ENCODE measurements around the gene LPCAT3.
A peak's percentile ranks its signal among the peaks of the same experiment; 100 is the strongest.

The LPCAT3 gene

DNA sequence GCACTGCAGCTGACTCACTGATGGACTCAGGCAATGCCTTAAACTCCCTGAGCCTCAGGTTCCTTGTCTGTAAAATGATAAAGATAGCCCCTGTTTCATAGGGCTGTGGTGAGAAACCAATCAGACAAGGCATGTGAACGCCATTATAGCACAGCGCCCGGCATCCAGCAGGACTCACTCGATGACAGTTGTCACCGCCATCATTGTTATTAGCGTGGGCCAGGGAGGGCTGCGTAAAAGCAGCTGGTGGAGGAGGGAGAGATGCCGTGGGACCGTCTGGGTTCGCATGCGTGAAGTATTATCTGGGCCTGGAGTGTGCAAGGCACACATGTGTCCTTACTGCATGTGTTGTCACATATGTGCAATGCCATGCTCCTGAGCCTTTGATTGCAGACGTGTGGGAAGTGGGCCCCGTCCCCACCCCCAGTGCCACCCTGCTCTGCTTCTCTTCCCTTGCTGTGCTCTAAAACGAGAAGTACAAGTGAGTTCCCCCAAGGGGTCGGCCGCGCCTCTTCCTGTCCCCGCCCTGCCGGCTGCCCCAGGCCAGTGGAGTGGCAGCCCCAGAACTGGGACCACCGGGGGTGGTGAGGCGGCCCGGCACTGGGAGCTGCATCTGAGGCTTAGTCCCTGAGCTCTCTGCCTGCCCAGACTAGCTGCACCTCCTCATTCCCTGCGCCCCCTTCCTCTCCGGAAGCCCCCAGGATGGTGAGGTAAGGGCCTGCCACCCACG lies 67.3 kb downstream of the LPCAT3 start, which contains the start of gene PTPN6:
PTPN6 (plus strand) TSS at position 546 of the 730 bp plus-strand sequence; CDS start at position 703, 157 bp downstream.
- no peak for DNase-seq

DNA sequence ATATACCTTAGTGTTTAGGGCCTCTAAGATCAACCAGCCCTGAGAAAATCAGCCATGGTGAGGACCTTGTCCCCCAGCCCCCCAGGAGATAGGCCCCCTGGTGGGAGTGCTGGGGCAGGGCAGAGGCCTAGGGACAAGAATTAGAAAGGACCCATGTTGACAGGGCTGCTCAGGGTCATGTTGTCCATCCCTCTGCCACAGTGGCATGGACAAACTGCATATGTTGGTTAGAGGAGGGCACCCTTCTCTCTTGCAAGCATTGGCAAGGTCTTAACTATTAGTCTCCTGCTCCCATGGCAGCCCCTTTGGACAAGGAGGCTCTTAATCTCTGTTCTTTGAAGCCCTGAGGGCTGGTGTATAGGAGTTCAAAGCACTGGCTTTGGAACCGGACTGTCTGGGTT lies 67.9 kb downstream of the LPCAT3 start:
- DNase-seq: no peak

DNA sequence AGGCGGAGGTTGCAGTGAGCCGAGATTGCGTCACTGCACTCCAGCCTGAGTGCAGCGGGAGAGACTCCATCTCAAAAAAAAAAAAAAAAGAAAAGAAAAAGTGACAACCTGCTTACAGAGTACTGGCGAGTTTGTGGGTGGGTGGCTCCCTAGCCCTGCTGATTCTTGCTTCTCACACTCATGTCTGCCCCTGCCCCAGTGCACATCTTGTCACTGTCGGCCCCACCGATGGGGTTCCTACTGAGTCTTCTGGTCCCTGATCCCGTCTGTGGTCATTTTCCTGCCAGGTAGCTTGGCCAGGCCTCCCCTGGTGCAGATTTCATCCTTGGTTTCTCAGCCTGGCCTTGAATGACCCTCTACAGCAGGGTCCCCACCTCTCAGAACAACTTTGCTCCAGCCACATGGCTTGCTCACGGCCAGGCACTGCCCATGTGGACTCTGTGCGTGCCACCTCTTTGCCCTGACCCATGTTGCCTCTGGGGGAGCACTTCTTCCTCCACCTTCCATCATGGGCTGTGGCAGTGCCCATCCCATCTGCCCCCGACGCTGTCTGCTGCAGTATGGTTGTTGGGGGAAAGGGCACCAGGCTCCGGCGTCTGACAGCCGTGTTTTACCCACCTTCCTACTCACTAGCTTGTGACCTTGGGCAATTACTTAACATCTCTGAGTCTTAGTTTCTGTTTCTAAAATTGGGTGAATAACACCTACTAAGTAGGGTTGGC lies 69.2 kb downstream of the LPCAT3 start:
- no peak for DNase-seq

DNA sequence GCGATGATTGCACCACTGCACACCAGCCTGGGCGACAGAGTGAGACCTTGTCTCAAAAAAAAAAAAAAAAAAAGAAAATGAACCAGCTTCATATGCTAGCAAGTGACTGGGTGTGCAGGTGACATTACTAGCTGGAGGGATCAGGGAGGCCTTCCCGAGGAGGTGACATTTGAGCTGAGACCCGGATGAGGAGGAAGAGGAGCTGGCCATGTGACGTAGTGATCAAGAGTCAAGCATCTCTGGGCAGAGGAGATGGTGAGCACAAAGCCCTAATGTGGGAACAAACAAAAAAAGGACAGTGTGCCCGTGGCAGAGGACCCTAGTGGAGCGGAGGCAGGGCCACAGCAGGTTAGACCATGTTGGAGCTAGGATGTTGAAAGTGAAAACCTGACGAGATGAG lies 70.7 kb downstream of the LPCAT3 start:
- DNase-seq: no peak

DNA sequence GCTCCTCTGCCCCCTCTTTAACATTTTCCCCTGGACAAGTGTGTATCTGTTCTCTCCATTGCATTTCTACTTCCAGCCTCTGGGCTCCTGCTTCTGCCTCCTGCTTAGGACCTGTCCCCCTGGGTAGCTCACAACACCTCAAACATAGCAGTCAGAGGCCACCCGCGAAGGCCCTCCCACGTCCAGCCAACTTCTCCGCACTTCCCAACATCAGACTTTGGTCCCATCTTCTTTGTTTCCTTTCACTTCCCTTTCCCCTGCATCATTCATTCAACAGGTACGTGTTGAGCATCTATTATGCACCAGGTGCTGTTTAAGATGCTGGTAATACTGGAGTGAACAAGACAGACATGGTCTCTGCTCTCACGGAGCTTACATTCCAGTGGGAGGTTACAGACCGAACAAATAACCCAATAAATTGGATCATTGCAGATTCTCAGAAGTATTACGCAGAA lies 71.3 kb downstream of the LPCAT3 start:
- no peak for DNase-seq

DNA sequence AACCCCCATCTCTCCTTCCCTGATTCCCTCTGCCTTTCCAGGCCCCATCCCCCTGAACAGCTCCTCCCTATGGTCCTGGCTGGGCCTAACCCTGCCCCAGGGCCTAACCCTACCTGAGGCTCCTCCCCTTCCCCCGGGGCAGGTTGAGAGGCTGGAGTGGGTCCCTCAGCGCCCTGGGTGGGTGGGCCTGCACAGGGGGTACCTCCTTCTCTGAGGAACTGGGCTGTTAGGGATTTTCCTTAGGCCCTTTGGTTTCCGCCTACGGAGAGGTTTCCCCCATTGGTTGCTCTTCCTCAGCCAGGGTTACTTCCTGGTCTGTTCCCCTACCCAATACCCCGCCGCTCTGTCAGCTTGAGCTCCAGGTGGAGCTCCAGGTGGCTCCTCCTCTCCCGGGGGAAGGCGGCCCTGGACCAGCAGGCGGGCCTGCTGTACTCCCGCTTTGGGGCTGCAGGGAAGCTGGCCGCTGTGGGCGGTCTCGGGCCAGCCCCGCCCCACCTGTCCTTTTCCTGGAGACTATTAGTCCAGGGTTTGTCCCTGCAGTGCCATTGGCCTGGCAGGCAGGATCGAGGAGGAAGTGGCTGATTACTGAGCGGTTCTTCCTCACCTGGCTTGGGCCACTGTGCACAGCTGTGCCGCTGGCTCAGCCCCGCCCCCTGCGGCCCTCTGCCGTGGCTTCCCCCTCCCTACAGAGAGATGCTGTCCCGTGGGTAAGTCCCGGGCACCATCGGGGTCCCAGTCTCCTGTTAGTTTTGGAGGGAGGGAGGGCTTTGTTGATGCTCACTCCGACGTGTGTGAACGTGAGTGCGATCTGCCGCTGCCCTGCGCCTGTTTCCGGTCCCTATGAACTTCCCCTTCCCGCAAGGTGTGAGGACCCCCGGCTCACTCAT lies 72.0 kb downstream of the LPCAT3 start:
- DNase-seq: peak; percentile 25

DNA sequence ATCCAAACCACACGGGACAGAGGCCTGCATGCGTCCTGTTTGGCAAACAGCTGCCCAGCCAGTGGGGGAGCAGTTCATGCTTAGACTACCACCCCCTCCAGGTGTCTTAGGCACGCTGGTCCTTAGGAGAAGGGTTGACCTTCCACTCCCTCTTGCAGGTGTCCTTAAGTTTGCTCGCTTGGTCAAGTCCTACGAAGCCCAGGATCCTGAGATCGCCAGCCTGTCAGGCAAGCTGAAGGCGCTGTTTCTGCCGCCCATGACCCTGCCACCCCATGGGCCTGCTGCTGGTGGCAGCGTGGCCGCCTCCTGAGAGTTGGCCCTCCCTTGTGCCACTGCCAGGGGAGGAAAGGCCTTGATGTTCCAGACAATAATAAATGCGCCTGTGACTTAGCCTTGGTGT lies 72.7 kb downstream of the LPCAT3 start:
- DNase-seq: no peak

DNA sequence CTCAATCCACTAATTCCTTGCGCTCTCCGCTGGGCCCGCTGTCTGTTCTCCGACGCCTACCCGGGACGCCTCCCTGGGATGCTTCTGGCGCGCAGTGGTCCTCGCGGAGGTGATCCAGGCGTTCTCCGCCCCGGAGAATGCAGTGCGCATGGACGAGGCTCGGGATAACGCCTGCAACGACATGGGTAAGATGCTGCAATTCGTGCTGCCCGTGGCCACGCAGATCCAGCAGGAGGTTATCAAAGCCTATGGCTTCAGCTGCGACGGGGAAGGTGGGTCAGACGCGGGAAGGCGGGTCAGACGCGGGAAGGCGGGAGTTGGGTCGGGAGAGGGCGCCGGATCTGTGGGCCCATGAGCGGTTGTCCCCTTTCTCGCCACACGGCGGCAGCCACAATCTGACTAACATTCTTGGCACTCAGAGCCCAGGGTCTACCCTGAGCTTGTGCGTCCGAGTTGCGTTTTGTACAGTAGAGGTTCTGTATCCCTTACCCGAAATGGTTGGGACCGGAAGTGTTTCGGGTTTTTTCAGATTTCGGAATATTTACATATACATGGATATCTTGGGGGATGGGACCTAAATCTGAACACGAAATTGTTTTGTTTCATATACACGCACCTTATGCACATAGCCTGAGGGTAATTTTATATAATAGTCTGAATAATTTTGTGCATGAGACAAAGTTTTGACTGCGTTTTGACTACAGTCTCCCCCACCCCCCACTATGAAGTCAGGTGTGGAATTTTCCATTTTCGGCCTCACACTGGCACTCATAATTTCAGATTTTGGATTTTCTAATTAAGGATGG lies 73.7 kb downstream of the LPCAT3 start:
- peak; percentile 95 for DNase-seq

DNA sequence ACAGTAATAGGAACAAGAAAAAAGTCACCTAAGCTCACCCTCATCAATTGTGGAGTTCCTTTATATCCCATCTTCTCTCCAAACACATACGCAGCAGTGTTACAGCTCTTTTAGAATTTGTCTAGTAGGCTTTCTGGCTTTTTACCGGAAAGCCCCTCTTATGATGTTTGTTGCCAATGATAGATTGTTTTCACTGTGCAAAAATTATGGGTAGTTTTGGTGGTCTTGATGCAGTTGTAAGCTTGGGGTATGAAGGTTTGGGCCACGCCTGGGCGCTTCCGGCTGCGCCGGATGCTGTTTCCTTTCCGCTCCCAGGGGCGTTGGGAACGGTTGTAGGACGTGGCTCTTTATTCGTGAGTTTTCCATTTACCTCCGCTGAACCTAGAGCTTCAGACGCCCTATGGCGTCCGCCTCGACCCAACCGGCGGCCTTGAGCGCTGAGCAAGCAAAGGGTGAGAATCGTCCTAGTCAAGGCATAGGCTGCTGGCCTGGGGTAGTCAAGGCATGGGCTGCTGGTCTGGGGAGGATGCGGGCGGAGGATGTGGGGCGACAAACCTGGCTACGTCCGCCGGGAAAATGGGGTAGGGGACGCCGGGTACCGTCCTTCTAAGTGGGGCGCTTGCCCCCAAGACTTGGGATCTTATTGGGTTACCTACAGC lies 74.4 kb downstream of the LPCAT3 start, which contains the start of the genes C12orf57 and RNU7-1:
C12orf57 (plus strand) TSS at position 301 of the 659 bp plus-strand sequence; CDS start at position 401, 100 bp downstream.
RNU7-1 (plus strand) TSS at position 95 of the 659 bp plus-strand sequence.
- peak; percentile 98 for DNase-seq

DNA sequence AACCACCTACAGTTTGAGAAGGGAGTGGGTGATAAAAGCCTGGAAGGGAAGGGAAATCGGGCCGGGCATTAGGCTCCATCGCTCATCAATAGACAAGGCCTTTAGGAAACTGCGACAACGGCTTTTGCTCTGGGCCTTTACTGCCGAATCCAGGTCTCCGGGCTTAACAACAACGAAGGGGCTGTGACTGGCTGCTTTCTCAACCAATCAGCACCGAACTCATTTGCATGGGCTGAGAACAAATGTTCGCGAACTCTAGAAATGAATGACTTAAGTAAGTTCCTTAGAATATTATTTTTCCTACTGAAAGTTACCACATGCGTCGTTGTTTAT lies 74.9 kb downstream of the LPCAT3 start:
- peak; percentile 98 for DNase-seq

DNA sequence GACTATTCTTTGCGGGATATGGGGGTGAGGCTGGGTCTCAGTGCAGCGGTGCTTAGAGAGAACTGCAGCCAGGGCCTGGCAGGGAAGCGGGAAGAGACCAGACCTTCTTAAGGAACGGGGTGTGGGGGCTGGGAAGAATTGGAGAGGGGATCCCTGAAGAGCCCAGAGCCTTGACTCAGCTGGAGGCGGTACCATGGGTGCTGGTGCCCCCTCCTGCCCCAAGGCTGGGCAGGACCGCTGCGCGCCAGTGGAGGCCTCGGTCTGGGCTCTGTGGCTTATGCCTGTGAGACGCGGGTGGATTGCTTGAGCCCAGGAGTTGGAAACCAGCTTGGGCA lies 76.0 kb downstream of the LPCAT3 start:
- no peak for DNase-seq

DNA sequence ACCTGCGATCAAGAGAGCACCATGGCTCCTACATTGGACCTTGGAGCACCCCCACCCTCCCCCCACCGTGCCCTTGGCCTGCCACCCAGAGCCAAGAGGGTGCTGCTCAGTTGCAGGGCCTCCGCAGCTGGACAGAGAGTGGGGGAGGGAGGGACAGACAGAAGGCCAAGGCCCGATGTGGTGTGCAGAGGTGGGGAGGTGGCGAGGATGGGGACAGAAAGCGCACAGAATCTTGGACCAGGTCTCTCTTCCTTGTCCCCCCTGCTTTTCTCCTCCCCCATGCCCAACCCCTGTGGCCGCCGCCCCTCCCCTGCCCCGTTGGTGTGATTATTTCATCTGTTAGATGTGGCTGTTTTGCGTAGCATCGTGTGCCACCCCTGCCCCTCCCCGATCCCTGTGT lies 76.5 kb downstream of the LPCAT3 start:
- no peak for DNase-seq

DNA sequence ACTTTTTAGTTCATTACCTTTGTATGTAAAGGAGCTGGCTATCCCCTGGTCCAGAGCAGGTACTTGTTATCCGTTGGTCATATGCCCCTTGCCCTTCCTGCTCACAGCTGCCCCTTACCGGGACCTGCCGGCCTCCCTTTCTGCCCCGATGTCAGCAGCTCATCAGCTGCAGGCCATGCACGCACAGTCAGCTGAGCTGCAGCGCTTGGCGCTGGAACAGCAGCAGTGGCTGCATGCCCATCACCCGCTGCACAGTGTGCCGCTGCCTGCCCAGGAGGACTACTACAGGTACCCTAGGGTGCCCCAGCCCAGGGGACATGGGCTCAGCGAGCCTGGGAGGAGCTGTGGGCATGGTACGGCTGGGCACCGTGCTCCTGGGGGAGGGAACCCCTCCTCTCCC lies 77.0 kb downstream of the LPCAT3 start:
- no peak for DNase-seq

DNA sequence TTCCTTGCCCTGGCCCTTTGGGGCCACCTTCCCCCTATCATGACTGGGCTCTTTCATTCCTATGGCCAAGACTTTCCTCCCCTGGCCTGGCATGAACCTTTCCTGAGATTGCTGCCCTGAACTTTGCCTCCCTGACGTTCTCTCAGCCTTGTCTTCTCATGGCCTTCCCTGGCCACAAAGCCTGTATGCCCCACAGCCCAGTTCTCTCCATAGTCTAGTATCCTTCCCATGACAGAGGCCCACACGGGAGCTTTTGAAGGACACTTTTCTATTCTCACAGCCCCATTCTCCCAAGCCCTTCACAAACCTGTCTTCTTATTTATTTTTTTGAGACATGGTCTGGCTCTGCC lies 79.1 kb downstream of the LPCAT3 start:
- DNase-seq: no peak

DNA sequence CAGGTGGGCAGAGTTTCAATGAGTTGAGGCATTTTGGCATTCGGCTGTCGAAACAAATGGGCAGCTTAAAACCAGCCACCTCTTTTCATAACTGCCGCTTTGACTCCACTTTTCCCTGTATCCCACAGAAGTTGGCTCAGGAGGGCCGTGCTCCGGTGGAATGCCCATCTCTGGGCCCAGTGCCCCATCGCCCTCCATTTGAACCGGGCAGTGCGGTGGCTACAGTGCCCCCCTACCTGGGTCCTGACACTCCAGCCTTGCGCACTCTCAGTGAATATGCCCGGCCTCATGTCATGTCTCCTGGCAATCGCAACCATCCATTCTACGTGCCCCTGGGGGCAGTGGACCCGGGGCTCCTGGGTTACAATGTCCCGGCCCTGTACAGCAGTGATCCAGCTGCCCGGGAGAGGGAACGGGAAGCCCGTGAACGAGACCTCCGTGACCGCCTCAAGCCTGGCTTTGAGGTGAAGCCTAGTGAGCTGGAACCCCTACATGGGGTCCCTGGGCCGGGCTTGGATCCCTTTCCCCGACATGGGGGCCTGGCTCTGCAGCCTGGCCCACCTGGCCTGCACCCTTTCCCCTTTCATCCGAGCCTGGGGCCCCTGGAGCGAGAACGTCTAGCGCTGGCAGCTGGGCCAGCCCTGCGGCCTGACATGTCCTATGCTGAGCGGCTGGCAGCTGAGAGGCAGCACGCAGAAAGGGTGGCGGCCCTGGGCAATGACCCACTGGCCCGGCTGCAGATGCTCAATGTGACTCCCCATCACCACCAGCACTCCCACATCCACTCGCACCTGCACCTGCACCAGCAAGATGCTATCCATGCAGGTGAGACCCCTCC lies 79.7 kb downstream of the LPCAT3 start:
- DNase-seq: no peak

DNA sequence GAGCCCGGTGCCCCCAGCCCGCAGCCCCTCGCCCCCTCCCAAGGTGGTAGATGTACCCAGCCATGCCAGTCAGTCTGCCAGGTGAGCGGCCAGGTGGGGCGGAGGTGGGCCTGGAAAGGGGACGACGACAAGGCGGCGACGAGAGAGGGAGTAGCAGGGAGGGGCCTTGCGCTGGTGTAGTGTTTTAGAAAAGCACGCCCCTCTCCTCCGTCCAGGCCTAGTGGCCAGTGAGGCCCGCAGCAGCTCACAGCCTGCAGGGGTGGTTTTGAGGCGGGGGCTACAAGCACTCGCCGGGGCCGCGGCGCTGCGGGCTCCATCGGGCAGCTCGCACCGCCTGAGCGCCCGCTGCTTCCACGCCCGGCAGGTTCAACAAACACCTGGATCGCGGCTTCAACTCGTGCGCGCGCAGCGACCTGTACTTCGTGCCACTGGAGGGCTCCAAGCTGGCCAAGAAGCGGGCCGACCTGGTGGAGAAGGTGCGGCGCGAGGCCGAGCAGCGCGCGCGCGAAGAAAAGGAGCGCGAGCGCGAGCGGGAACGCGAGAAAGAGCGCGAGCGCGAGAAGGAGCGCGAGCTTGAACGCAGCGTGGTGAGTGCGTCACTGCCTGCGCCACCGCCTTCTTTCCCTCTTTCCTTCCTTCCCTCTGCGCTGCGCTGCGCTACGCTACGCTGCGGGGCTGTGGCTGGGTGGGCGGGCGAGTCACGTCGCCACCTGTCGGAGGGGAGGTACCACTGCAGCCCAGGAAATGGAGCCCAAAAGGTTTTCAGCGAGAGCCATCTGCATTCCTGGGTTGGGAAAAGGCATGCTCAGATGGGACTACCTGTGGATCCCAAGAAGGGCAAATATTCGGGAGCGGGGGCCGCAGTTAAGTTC lies 80.6 kb downstream of the LPCAT3 start:
- DNase-seq: peak; percentile 96

DNA sequence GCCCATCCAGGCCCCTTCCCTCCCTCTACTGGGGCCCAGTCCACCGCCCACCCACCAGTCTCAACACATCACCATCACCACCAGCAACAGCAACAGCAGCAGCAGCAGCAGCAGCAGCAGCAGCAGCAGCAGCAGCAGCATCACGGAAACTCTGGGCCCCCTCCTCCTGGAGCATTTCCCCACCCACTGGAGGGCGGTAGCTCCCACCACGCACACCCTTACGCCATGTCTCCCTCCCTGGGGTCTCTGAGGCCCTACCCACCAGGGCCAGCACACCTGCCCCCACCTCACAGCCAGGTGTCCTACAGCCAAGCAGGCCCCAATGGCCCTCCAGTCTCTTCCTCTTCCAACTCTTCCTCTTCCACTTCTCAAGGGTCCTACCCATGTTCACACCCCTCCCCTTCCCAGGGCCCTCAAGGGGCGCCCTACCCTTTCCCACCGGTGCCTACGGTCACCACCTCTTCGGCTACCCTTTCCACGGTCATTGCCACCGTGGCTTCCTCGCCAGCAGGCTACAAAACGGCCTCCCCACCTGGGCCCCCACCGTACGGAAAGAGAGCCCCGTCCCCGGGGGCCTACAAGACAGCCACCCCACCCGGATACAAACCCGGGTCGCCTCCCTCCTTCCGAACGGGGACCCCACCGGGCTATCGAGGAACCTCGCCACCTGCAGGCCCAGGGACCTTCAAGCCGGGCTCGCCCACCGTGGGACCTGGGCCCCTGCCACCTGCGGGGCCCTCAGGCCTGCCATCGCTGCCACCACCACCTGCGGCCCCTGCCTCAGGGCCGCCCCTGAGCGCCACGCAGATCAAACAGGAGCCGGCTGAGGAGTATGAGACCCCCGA lies 81.4 kb downstream of the LPCAT3 start:
- DNase-seq: no peak

DNA sequence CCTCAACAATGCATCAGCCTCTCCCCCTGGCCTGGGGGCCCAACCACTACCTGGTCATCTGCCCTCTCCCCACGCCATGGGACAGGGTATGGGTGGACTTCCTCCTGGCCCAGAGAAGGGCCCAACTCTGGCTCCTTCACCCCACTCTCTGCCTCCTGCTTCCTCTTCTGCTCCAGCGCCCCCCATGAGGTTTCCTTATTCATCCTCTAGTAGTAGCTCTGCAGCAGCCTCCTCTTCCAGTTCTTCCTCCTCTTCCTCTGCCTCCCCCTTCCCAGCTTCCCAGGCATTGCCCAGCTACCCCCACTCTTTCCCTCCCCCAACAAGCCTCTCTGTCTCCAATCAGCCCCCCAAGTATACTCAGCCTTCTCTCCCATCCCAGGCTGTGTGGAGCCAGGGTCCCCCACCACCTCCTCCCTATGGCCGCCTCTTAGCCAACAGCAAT lies 82.1 kb downstream of the LPCAT3 start:
- no peak for DNase-seq
